ENCODE data around the gene TECR. TPM values are rescaled to one million over a fixed set of nuclear protein-coding genes. Genes with fewer than 3 reads are reported as not detected.
A peak's percentile ranks its signal among the peaks of the same experiment; 100 is the strongest.
"Not testable (repeated sequence)": the region's sequence is repeated elsewhere in the genome, so short reads cannot be mapped to it uniquely, and the experiment has no call there.

TECR gene
- polyA plus RNA-seq, 6 donors from 2014 or later, result 95.6 to 169 (median 116) TPM

DNA sequence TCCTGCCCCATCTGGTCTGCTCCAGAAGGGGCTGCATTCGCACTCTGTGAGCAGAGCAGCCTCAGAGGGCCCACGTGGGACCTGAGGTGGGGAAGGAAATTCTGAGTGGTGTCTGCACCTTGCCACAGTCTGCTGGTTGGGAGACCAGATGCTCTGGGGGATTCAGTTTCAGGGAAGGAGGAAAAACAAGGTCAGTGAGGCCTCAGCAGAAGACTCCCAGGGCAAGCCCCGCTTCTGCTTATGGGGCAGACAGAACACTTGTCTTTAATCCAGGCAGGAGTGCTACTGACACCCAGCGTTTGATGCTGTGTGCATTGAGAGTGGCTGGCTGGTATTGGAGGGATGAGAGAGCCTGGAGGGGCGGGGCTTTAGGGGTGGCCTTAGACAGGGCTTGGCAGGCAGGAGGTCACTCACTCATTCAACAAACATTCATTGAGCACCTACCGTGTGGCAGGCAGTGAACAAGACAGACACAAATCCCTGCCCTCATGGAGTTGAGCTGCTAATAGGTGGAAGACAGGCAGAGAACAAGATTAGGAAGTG is 48.6 kb downstream of the TECR start:
- peaks cover 0 to 3% of the 10 kb centered on the region in 2 donors for H3K36me3 Mint-ChIP-seq
- ATAC-seq (ENCODE audit: low read depth in 2 of 2) (peak; percentile 53 to 57), DNase-seq (peak; percentile 65)
- peaks cover 0 to 4% (median 2%) of the 10 kb centered on the region in 7 donors for H3K9me3 Mint-ChIP-seq
- no peaks in the 10 kb centered on the region for H3K27me3 Mint-ChIP-seq
- H3K27ac Mint-ChIP-seq, result peak overlapping the region; percentile 81 to 99 (median 94)
- peaks cover 48 to 94% (median 80%) of the 10 kb centered on the region in 3 donors for H3K4me1 Mint-ChIP-seq
- peak overlapping the region; percentile 11 to 87 (median 74) for H3K4me3 Mint-ChIP-seq

DNA sequence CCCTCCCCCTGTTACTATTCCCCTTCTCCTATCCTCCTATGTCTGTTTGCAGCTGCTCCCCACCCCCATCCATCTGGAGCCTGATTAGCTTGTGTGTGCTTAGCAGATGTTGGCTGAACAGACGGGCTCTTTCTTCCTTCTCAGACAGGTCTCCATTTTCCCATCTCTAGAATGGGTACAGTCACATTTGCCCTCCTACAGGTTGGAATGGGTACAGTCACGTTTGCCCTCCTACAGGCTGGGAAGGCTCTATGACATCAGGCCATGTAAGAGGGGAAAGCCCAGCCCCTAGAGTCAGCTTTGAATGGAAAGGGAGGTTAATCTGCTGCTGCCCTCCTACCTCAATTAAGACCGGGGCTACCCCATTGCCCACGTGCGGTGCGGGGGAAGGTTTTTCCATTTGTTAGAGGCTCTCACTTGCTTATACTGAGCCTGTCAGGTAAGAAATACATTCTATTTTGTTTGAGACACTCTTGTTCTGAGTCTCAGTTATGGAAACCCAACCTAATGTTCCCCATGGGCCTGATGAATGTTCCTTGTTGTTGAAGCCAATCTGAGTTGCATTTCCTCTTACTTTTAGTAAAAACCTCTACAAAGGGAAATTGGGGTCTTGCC is 51.3 kb downstream of the TECR start:
- peaks cover 7 to 13% of the 10 kb centered on the region in 2 donors for H3K36me3 Mint-ChIP-seq
- H3K9me3 Mint-ChIP-seq, result peaks cover 0 to 4% (median 2%) of the 10 kb centered on the region in 7 donors
- H3K27ac Mint-ChIP-seq, result peak overlapping the region in 3 of 6 donors; percentile 61 to 89 (median 62)
- no peaks in the 10 kb centered on the region for H3K27me3 Mint-ChIP-seq
- H3K4me1 Mint-ChIP-seq, result peaks cover 47 to 84% (median 80%) of the 10 kb centered on the region in 3 donors
- peak overlapping the region in 6 of 8 donors; percentile 3 to 73 (median 47) for H3K4me3 Mint-ChIP-seq
- ATAC-seq (ENCODE audit: low read depth in 2 of 2) (no peak), DNase-seq (no peak)

DNA sequence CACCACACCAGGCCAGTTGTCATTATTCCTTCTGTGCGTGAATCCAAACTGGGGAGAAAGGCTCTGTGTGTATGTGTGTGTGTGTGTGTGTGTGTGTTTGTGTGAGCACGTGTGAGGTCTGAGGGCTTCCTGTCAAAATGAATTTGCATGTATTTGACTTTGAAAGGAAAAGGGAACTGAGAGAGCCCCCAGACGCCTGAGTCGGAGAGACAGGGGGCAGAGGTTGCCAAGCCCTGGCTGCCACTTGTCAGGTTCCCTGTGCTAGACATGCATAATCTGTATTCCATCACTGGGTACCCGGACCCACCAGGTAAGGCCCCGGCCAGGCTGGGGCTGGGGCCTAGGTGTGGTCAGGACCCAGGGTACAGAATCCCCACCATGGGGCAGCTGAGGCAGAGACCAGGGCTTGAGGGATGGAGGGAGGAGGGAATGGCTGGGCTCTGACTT is 53.5 kb downstream of the TECR start, which contains the start of gene CLEC17A:
TSS of gene CLEC17A (plus strand) at position 191 of the 447 bp plus-strand sequence. CDS start at position 268, 77 bp downstream.
- Mint-ChIP-seq H3K36me3 (peaks cover 11 to 25% of the 10 kb centered on the region in 2 donors), H3K4me3 (peak within 1 kb of the TSS; percentile 93 to 100 (median 99)), H3K27ac (peak within 1 kb of the TSS; percentile 96 to 99 (median 98)), H3K4me1 (peaks cover 52 to 82% (median 77%) of the 10 kb centered on the region in 3 donors), H3K9me3 (peaks cover 0 to 4% (median 2%) of the 10 kb centered on the region in 7 donors), H3K27me3 (no peaks in the 10 kb centered on the region)
- peak; percentile 91 to 95 for ATAC-seq (ENCODE audit: low read depth in 2 of 2)
- DNase-seq, result peak; percentile 89

DNA sequence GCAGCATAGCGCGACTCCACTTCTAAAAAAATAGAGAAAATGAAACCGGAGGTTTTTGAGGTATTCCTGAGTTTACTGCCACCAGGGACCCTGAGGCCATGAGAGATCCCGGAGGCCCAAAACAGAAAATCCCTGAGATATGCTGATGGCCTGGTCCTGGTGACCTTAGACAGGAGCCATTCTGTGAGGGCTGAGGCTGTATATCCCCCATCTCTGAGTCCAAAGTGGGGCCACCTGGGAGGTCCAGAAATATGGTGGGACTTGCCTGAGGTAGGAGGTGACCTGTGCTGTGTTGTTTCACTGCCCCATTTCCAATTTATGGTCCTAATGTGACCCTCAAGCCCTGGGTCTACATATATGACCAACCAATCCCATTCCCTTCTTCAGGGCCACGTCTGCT is 55.0 kb downstream of the TECR start:
- Mint-ChIP-seq H3K27ac (peak overlapping the region; percentile 96 to 99 (median 98)), H3K36me3 (peaks cover 12 to 27% of the 10 kb centered on the region in 2 donors), H3K4me3 (peak overlapping the region; percentile 93 to 100 (median 99)), H3K4me1 (peaks cover 50 to 82% (median 76%) of the 10 kb centered on the region in 3 donors)
- ATAC-seq (ENCODE audit: low read depth in 2 of 2); H3K9me3 Mint-ChIP-seq; DNase-seq; H3K27me3 Mint-ChIP-seq: not testable (repeated sequence)

DNA sequence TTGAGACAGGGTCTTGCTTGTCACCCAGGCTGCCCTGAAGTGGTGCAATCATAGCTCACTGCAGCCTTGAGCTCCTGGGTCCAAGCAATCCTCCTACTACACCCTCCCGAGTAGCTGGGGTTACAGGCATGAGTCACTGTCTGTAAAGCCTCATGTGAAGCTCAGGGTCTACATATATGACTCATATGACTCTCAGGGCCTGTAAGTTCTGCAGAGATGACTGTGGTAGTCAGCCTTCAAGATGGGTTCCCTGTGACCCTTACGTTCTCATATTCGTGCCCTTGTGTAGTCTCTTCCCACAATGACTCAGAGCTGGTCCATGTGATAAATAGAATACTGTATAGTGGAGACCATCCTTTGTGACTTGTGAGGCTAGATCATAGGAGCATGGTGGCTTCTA is 55.8 kb downstream of the TECR start:
- not testable (repeated sequence) for ATAC-seq (ENCODE audit: low read depth in 2 of 2); H3K27me3 Mint-ChIP-seq; DNase-seq; H3K9me3 Mint-ChIP-seq
- peaks cover 12 to 27% of the 10 kb centered on the region in 2 donors for H3K36me3 Mint-ChIP-seq
- H3K4me3 Mint-ChIP-seq, result peak overlapping the region; percentile 93 to 100 (median 99)
- peaks cover 47 to 76% (median 72%) of the 10 kb centered on the region in 3 donors for H3K4me1 Mint-ChIP-seq
- peak overlapping the region; percentile 49 to 98 (median 84) for H3K27ac Mint-ChIP-seq

DNA sequence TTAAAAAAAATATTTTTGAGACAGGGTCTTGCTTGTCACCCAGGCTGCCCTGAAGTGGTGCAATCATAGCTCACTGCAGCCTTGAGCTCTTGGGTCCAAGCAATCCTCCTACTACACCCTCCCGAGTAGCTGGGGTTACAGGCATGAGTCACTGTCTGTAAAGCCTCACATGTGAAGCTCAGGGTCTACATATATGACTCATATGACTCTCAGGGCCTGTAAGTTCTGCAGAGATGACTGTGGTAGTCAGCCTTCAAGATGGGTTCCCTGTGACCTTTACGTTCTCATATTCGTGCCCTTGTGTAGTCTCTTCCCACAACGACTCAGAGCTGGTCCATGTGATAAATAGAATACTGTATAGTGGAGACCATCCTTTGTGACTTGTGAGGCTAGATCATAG is 60.0 kb downstream of the TECR start:
- Mint-ChIP-seq H3K36me3 (peaks cover 8 to 28% of the 10 kb centered on the region in 2 donors), H3K27ac (peak overlapping the region in 2 of 6 donors; percentile 85 to 88), H3K4me1 (peaks cover 44 to 78% (median 62%) of the 10 kb centered on the region in 3 donors), H3K4me3 (peak overlapping the region in 2 of 8 donors; percentile 19 to 76)
- not testable (repeated sequence) for DNase-seq; H3K9me3 Mint-ChIP-seq; ATAC-seq (ENCODE audit: low read depth in 2 of 2); H3K27me3 Mint-ChIP-seq

DNA sequence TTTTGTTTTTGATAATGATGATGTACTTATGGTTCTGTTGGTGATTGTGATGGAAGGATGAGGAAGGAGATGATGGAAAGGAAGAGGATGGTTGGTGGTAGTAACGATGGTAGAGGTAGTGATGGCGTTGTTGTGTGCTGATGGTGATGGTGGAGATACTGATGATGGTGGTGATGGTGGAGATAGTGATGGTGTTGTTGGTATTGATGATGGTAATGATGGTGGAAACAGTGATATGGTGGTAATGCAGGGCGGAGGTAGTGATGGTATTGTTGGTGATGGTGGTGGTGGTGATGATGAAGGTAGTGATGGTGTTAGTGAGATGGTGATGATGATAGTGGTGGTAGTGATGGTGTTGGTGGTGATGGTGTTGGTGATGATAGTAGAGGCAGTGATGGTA is 66.2 kb downstream of the TECR start:
- Mint-ChIP-seq H3K27me3 (no peaks in the 10 kb centered on the region), H3K36me3 (peaks cover 29 to 56% of the 10 kb centered on the region in 2 donors), H3K4me1 (peaks cover 41 to 81% (median 65%) of the 10 kb centered on the region in 3 donors), H3K27ac (peak overlapping the region; percentile 9 to 92 (median 64)), H3K9me3 (peaks cover 0 to 8% (median 0%) of the 10 kb centered on the region in 7 donors), H3K4me3 (peak overlapping the region; percentile 7 to 82 (median 44))
- ATAC-seq (ENCODE audit: low read depth in 2 of 2) (no peak), DNase-seq (no peak)

DNA sequence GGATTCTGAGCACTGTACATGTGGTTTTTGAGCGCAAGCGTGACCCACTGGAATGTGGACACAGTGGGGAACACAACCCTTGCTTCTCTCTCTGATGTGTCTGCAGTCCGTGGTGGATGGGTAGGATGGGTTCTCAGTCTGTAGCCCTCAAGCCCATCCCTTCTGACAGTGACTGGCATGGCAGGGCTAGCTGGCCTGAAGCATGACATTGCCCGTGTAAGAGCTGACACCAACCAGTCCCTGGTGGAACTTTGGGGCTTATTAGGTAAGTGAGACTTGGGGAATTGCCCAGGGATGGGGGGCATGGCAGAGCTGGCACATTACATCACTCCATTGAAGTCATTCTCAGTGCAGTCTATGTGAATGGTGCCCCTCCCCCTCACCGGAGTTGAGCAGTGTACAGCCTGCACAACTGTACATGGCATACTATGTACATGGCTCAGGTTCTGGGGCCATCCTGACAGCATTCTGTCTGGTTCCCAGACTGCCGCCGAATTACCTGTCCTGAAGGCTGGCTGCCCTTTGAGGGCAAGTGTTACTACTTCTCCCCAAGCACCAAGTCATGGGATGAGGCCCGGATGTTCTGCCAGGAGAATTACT is 70.3 kb downstream of the TECR start:
- no peak for DNase-seq
- Mint-ChIP-seq H3K4me3 (peak overlapping the region in 1 of 8 donors; percentile 59), H3K27me3 (no peaks in the 10 kb centered on the region), H3K36me3 (peaks cover 41 to 49% of the 10 kb centered on the region in 2 donors), H3K27ac (peak overlapping the region in 5 of 6 donors; percentile 42 to 99 (median 81)), H3K4me1 (peaks cover 34 to 76% (median 58%) of the 10 kb centered on the region in 3 donors), H3K9me3 (peaks cover 0 to 8% (median 0%) of the 10 kb centered on the region in 7 donors)
- ATAC-seq (ENCODE audit: low read depth in 2 of 2), result no peak

DNA sequence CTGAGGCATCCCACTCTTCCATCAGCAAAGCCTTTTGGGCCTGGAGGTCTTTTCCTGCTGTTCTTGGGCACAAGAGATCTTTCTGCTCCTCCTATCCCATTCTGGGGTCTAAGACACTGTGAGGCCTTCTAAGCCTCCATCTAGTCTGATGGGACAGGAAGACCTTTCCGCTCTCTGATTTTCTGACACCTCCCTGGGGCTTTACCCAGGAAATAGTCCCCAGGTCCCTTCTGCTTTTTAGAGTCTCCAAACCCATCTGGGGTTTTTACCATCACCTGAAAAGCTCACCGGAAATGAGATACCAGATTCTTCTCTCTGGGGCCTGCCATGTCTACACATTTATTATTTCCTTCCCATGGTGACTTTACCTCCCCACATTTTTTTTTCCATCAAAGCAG is 74.6 kb downstream of the TECR start:
- H3K36me3 Mint-ChIP-seq, result peaks cover 22 to 34% of the 10 kb centered on the region in 2 donors
- no peaks in the 10 kb centered on the region for H3K27me3 Mint-ChIP-seq
- DNase-seq, result peak; percentile 88
- H3K4me1 Mint-ChIP-seq, result peaks cover 30 to 86% (median 56%) of the 10 kb centered on the region in 3 donors
- peak overlapping the region; percentile 50 to 92 (median 83) for H3K4me3 Mint-ChIP-seq
- H3K9me3 Mint-ChIP-seq, result no peaks in the 10 kb centered on the region
- peak; percentile 92 for ATAC-seq (ENCODE audit: low read depth in 2 of 2)
- peak overlapping the region; percentile 99 to 100 (median 99) for H3K27ac Mint-ChIP-seq

DNA sequence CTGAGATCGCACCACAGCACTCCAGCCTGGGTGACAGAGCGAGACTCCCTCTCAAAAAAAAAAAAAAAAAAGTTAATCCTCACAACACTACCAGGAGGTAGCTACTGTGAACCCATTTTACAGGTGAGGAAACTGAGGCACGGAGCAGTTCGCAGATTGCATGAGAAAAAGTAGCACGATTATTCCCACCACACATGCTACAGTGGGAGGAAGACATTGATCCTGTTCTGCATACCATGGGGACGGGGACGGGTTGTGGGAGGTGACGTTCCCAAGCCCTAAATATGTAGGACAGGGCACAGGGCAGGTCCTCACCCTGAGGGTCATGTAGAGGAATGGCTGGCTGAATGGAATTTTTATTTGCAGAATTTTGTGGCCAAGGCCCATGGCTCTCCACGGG is 77.2 kb downstream of the TECR start:
- Mint-ChIP-seq H3K9me3 (no peaks in the 10 kb centered on the region), H3K27ac (peak overlapping the region; percentile 53 to 100 (median 94)), H3K4me3 (peak overlapping the region in 6 of 8 donors; percentile 20 to 92 (median 60)), H3K27me3 (no peaks in the 10 kb centered on the region), H3K4me1 (peaks cover 43 to 90% (median 69%) of the 10 kb centered on the region in 3 donors), H3K36me3 (peaks cover 34 to 36% of the 10 kb centered on the region in 2 donors)
- ATAC-seq (ENCODE audit: low read depth in 2 of 2) (no peak), DNase-seq (no peak)

DNA sequence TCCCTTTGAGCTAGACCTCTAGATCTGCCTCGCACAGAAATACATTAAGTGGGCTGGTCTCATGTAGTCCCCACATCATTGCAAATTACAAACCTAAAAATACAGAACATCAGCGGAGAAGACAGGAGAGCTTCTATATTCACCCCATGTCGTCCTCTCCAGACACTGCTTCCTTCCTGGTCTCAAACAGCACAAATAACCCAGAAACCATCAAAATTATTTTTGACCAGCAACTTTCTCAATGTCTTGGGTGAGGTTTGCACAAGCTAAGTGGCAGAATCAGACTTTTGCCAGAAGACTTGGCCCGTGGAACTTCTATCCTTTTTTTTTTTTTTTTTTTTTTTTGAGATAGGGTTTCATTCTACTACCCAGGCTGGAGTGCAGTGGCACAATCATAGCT is 81.7 kb downstream of the TECR start:
- no peaks in the 10 kb centered on the region for H3K27me3 Mint-ChIP-seq
- DNase-seq (no peak), ATAC-seq (ENCODE audit: low read depth in 2 of 2) (no peak)
- H3K4me3 Mint-ChIP-seq, result peak overlapping the region in 7 of 8 donors; percentile 0 to 80 (median 53)
- H3K36me3 Mint-ChIP-seq, result peaks cover 21 to 31% of the 10 kb centered on the region in 2 donors
- H3K27ac Mint-ChIP-seq, result peak overlapping the region; percentile 1 to 100 (median 72)
- H3K4me1 Mint-ChIP-seq, result peaks cover 38 to 90% (median 52%) of the 10 kb centered on the region in 3 donors
- H3K9me3 Mint-ChIP-seq, result peaks cover 0 to under 1% (median 0%) of the 10 kb centered on the region in 7 donors

DNA sequence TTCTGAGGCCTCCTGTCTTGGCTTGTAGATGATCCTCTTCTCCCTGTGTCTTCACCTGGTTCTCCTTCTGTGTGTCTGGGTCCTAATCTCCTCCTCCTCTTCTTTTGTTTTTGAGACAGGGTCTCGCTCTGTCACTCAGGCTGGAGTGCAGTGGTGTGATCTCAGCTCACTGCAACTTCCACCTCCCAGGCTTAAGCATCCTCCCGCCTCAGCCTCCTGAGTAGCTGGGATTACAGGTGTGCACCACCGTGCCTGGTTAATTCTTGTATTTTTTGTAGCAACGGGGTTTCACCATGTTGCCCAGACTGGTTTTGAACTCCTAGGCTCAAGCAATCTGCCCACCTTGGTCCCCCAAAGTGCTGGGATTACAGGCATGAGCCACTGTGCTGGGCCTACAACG is 82.8 kb downstream of the TECR start:
- H3K9me3 Mint-ChIP-seq; ATAC-seq (ENCODE audit: low read depth in 2 of 2); DNase-seq; H3K27me3 Mint-ChIP-seq: not testable (repeated sequence)
- Mint-ChIP-seq H3K4me1 (peaks cover 40 to 88% (median 57%) of the 10 kb centered on the region in 3 donors), H3K27ac (peak overlapping the region; percentile 97 to 100 (median 100)), H3K36me3 (peaks cover 23 to 38% of the 10 kb centered on the region in 2 donors), H3K4me3 (peak overlapping the region in 7 of 8 donors; percentile 29 to 93 (median 47))

DNA sequence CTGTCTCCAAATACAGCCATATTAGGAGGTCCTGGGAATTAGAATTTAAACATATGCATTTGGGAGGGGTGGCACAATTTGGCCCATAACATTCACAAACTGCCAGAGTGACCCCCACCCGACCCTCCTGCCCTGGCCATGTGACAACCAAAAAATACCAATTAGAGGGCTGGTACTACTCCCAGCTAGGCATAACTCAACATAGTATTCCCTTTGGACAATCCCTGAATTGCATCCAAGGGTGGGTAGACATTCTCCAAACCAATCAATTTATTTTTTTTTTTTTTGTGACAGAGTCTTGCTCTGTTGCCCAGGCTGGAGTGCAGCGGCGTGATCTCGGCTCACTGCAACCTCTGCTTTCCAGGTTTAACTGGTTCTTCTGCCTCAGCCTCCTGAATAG is 83.3 kb downstream of the TECR start:
- peak overlapping the region; percentile 97 to 100 (median 100) for H3K27ac Mint-ChIP-seq
- H3K4me3 Mint-ChIP-seq, result peak overlapping the region in 7 of 8 donors; percentile 22 to 93 (median 85)
- peaks cover 44 to 88% (median 61%) of the 10 kb centered on the region in 3 donors for H3K4me1 Mint-ChIP-seq
- DNase-seq (no peak), ATAC-seq (ENCODE audit: low read depth in 2 of 2) (no peak)
- H3K36me3 Mint-ChIP-seq, result peaks cover 23 to 42% of the 10 kb centered on the region in 2 donors
- no peaks in the 10 kb centered on the region for H3K27me3 Mint-ChIP-seq
- peaks cover 0 to 4% (median 0%) of the 10 kb centered on the region in 7 donors for H3K9me3 Mint-ChIP-seq
